K562 (cell line): ENCODE results near the gene CCDC174. TPM values are rescaled to one million over a fixed set of nuclear protein-coding genes. Genes with fewer than 3 reads are reported as not detected.

Experiments used
- ATAC-seq: fragments of 200-7000 bp; cut with Tn5 transposase; 3 replicates; pipeline ENCODE4 v1.9.1; 2020; ENCODE audit warnings: moderate library complexity
- BruUV-seq: library from RNA; stranded (reverse); fragments of 400-500 nt; replicated peaks from 2 replicates; lab custom pipeline; 2021; lab: Mats Ljungman, UMichigan
- CTCF ChIA-PET: fragments of 300-600 bp; formaldehyde crosslinking; extraction: SDS; loops from one replicate; lab custom pipeline; 2021; ENCODE audit warnings: low intra/inter-chr PET ratio; lab: Yijun Ruan, JAX
- POLR2A ChIA-PET: fragments of 300-600, 350-650 bp; sonication (Branson Sonifier 250); formaldehyde crosslinking; extraction: SDS; loops from one replicate; lab custom pipeline; 2021; ENCODE audit warnings: antibody characterized with exemption, inconsistent platforms; lab: Yijun Ruan, JAX
- DNase-seq, 4 experiments: peaks; one replicate each; pipeline versions ENCODE4 v3.0.0 to v3.0.0-alpha.2; 2011 to 2018; ENCODE audit warnings: low spot score in 3 of 4, mixed read lengths in 3 of 4; ENCODE audit errors: extremely low read depth in 1 of 4
- FAIRE-seq: peaks from 2 replicates; lab custom pipeline; 2011; peaks lifted over from hg19 to GRCh38; lab: Jason Lieb, UNC
- H2AFZ ChIP-seq: 2 replicates; pipeline ENCODE4 v1.6.0; 2011; ENCODE audit warnings: low read depth, low read length, control low read depth, inconsistent platforms
- H3K27ac ChIP-seq: fragments of 200-600 bp; 3 replicates; pipeline ENCODE4 v1.8.0; 2011; ENCODE audit warnings: low read depth, mild to moderate bottlenecking, control low read depth, inconsistent platforms, low read length, moderate library complexity, mixed read lengths; ENCODE audit errors: extremely low read depth
- H3K27me3 ChIP-seq, 2 experiments: fragments of 300-600 bp in 1 of 2; 2 replicates in 1 of 2; 3 replicates in 1 of 2; pipeline versions ENCODE4 v1.6.0 to v1.8.0; 2011; ENCODE audit warnings: inconsistent platforms in 2 of 2, low read length in 2 of 2, mild to moderate bottlenecking in 1 of 2, mixed read lengths in 1 of 2, moderate library complexity in 1 of 2; ENCODE audit not compliant: control insufficient read depth in 2 of 2, insufficient read depth in 2 of 2
- H3K36me3 ChIP-seq: fragments of 300-600 bp; 3 replicates; pipeline ENCODE4 v1.8.0; 2011; ENCODE audit warnings: mild to moderate bottlenecking, low read length, inconsistent platforms; ENCODE audit not compliant: control insufficient read depth, insufficient read depth
- H3K4me1 ChIP-seq, 2 experiments: fragments of 200-600 bp in 1 of 2; replicated peaks in 1 of 2; 2 replicates in 1 of 2; 3 replicates in 1 of 2; pipeline versions ENCODE4 v1.5.1 to v1.8.0; 2011; ENCODE audit warnings: inconsistent platforms in 2 of 2, low read length in 2 of 2, mild to moderate bottlenecking in 1 of 2, mixed read lengths in 1 of 2, moderate library complexity in 1 of 2; ENCODE audit not compliant: control insufficient read depth in 2 of 2, insufficient read depth in 2 of 2
- H3K4me2 ChIP-seq: 2 replicates; pipeline ENCODE4 v1.6.1; 2011; ENCODE audit warnings: low read length, control low read depth, inconsistent platforms, mixed read lengths; ENCODE audit not compliant: insufficient read depth
- H3K4me3 ChIP-seq: fragments of 200-600 bp; sonication (generic), shearing (Covaris generic); 2 replicates; pipeline ENCODE4 v1.5.1; 2016; ENCODE audit warnings: control low read depth, inconsistent platforms
- H3K79me2 ChIP-seq: fragments of 200-600 bp; 3 replicates; pipeline ENCODE4 v1.8.0; 2011; ENCODE audit warnings: low read length, inconsistent platforms; ENCODE audit not compliant: control insufficient read depth, insufficient read depth
- H3K9ac ChIP-seq, 2 experiments: 2 replicates each; pipeline versions ENCODE4 v1.6.0 to v1.6.1; 2011; ENCODE audit warnings: low read depth in 2 of 2, low read length in 2 of 2, control low read depth in 1 of 2, inconsistent platforms in 1 of 2, mild to moderate bottlenecking in 1 of 2, mixed read lengths in 1 of 2; ENCODE audit not compliant: insufficient read depth in 1 of 2
- H3K9me1 ChIP-seq: one replicate; pipeline ENCODE4 v1.6.0; 2011; ENCODE audit warnings: inconsistent platforms, mild to moderate bottlenecking, low read length, moderate library complexity; ENCODE audit not compliant: control insufficient read depth, insufficient read depth
- H3K9me3 ChIP-seq: replicated peaks from 2 replicates; pipeline ENCODE4 v1.5.1; 2011; ENCODE audit warnings: low read depth, low read length, inconsistent platforms; ENCODE audit not compliant: control insufficient read depth, insufficient read depth
- H4K20me1 ChIP-seq: replicated peaks from 2 replicates; pipeline ENCODE4 v1.6.1; 2011; ENCODE audit warnings: low read length, inconsistent platforms, mixed read lengths; ENCODE audit not compliant: control insufficient read depth, insufficient read depth
- CHCHD3 ChIP-seq: fragments of 250-450 bp; sonication (Bioruptor Pico); IDR thresholded peaks from 2 replicates; pipeline ENCODE4 v2.1.2; 2022; ENCODE audit warnings: mild to moderate bottlenecking
- PBX2 ChIP-seq, 2 experiments: IDR thresholded peaks in 1 of 2; conservative IDR thresholded peaks in 1 of 2; 2 replicates each; pipeline ENCODE4 v1.6.1; 2016; ENCODE audit warnings: low read depth in 2 of 2, mild to moderate bottlenecking in 1 of 2, missing compliant biosample characterization in 1 of 2, missing genetic modification characterization in 1 of 2, moderate library complexity in 1 of 2
- SAP30 ChIP-seq: fragments of 200-600 bp; sonication (generic); IDR thresholded peaks from 2 replicates; pipeline ENCODE4 v1.6.1; 2012; ENCODE audit warnings: borderline replicate concordance, low read depth, mild to moderate bottlenecking, moderate library complexity, low read length, control low read depth, inconsistent platforms; ENCODE audit not compliant: insufficient read depth, poor library complexity, severe bottlenecking
- TAF15 ChIP-seq: fragments of 200-400 bp; formaldehyde crosslinking; IDR thresholded peaks from 2 replicates; pipeline ENCODE4 v1.6.1; 2017; ENCODE audit warnings: mild to moderate bottlenecking, low read depth, low read length, moderate library complexity
- ZBTB1 ChIP-seq: sonication (generic); formaldehyde crosslinking; IDR thresholded peaks from 2 replicates; pipeline ENCODE4 v1.8.1; 2023; ENCODE audit warnings: missing genetic modification reagents, low read depth, mild to moderate bottlenecking, borderline replicate concordance
- ZNF165 ChIP-seq: fragments of 250-450 bp; sonication (Bioruptor Pico); IDR thresholded peaks from 2 replicates; pipeline ENCODE4 v1.4.0; 2020; ENCODE audit warnings: borderline replicate concordance
- WGBS: fragments of 100-300 bp; shearing (Covaris generic); methylation state at CpG from one replicate; pipeline ENCODE4 v1.1.6; 2016; ENCODE audit warnings: low coverage, mixed read lengths; ENCODE audit not compliant: insufficient coverage; ENCODE audit errors: missing lambda C conversion rate; 5-methylcytosine and 5-hydroxymethylcytosine counted together
- in situ Hi-C: fragments of 300-500 bp; cut with MboI; formaldehyde crosslinking; loops from 4 replicates; pipeline ENCODE4 v1.15.0; 2018; ENCODE audit warnings: inconsistent platforms, mixed read lengths
- intact Hi-C: fragments of 100-400 bp; cut with micrococcal nuclease; formaldehyde crosslinking; loops from 2 replicates; pipeline ENCODE4 v1.14.2; 2022
- polyA plus RNA-seq, 8 experiments: library from polyadenylated mRNA; depleted of rRNA in 4 of 8; stranded (reverse) in 5 of 8; unstranded in 3 of 8; fragments of >200 nt; fragmentation: Nextera tagmentation in 2 of 8; fragmentation: Illumina TruSeq in 1 of 8; extraction: Ambion mirVana in 2 of 8; extraction: Trizol in 1 of 8; gene quantifications; 2 replicates each; pipeline versions ENCODE4 v1.2.1 to v1.2.3, GENCODE V29; 2011 to 2014; ENCODE audit warnings: inconsistent platforms in 1 of 8, missing spikeins in 1 of 8
- total RNA-seq, 7 experiments: library from RNA; depleted of rRNA in 6 of 7; stranded (reverse); fragments of >200 nt in 6 of 7; fragmentation: Illumina TruSeq in 2 of 7; extraction: Trizol in 2 of 7; gene quantifications; 2 replicates each; pipeline versions ENCODE4 v1.2.1 to v1.2.3, GENCODE V29; 2011 to 2021; ENCODE audit warnings: low replicate concordance in 1 of 7
- TF ChIP-seq, protein P1 (sequence below): fragments of 250-450 bp; sonication (Bioruptor Pico); IDR thresholded peaks from 2 replicates; pipeline ENCODE4 v1.8.0; 2022; ENCODE audit warnings: inconsistent platforms, mild to moderate bottlenecking, moderate library complexity, borderline replicate concordance

Gene CCDC174
- total and polyA plus RNA-seq, 9 of the 15 experiments (the other 6 are each of a cell fraction or from before 2014, with no cell fraction given): 7.4 to 41.0 (median 28.5) TPM

DNA sequence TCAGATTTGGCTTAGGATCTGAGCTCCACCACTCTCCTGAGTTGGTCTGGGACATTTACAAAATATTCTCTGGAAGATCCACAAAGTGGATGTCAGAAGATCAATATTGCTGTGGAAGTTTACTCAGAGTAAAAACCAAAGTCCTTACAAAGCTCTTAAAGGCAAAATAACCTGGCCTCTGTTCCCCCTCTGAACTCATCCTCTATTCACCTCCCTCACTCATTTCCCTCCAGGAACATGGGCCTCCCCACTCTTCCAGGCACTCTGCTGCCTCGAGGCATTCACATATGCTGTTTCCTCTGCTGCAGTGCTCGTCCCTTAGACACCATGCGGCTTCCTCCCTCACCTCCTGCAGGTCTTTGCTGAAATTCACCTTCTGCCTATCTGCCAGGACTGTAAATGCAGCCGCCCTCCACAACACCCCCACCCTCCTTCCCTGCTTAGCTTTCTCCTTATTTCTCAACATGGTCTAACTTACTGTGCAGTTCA is 19.1 kb upstream of the CCDC174 start:
- Histone ChIP-seq H3K79me2 (no peaks in the 10 kb centered on the region), H3K36me3 (no peaks in the 10 kb centered on the region), H4K20me1 (no peaks in the 10 kb centered on the region), H3K27ac (no peak overlapping the region)
- TF ChIP-seq, protein P1, sequence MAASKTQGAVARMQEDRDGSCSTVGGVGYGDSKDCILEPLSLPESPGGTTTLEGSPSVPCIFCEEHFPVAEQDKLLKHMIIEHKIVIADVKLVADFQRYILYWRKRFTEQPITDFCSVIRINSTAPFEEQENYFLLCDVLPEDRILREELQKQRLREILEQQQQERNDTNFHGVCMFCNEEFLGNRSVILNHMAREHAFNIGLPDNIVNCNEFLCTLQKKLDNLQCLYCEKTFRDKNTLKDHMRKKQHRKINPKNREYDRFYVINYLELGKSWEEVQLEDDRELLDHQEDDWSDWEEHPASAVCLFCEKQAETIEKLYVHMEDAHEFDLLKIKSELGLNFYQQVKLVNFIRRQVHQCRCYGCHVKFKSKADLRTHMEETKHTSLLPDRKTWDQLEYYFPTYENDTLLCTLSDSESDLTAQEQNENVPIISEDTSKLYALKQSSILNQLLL (CRISPR knock-in tag): no peak
- TF ChIP-seq SAP30: no peak
- TF ChIP-seq TAF15: no peak
- TF ChIP-seq ZNF165 (CRISPR knock-in tag): no peak
- TF ChIP-seq CHCHD3 (CRISPR knock-in tag): no peak
- TF ChIP-seq PBX2 (CRISPR knock-in tag; IDR thresholded peaks at IDR 0.05; ENCODE audit: low read depth): no peak
- TF ChIP-seq PBX2 (tag; conservative IDR thresholded peaks at IDR 0.05; ENCODE audit: low read depth): no peak
- TF ChIP-seq ZBTB1 (CRISPR knock-in tag): no peak
- TF ChIP-seq, all 486 proteins: peak for 0
- Histone ChIP-seq H3K9me3 (no peaks in the 10 kb centered on the region), H3K9me1 (no peaks in the 10 kb centered on the region), H3K4me3 (no peak overlapping the region), H3K9ac (no peak overlapping the region), H3K27me3 (peaks cover 18 to 57% of the 10 kb centered on the region in 2 experiments; a peak in 4 of 5 replicates), H2AFZ (no peak overlapping the region), H3K4me1 (peaks cover 0 to under 1% of the 10 kb centered on the region in 2 experiments; a peak in 2 of 5 replicates), H3K4me2 (no peak overlapping the region)
- 0% methylated on average over 4 of the region's 4 CpGs for WGBS
- intact Hi-C loops (no loop called here), in situ Hi-C loops (no loop called here)
- no TSS peak for BruUV-seq
- ATAC-seq (no peak), FAIRE-seq (no peak), DNase-seq (no peak)
- POLR2A ChIA-PET: no interaction called here
- CTCF ChIA-PET: no interaction called here
